ENCODE data around the gene SMYD3. TPM values are rescaled to one million over a fixed set of nuclear protein-coding genes. Genes with fewer than 3 reads are reported as not detected.

Gene SMYD3
- total RNA-seq, 3 donors from 2014 or later (not counting 1 experiment from before 2014, with no cell fraction given), result 43.6 to 48.0 (median 46.1) TPM

DNA sequence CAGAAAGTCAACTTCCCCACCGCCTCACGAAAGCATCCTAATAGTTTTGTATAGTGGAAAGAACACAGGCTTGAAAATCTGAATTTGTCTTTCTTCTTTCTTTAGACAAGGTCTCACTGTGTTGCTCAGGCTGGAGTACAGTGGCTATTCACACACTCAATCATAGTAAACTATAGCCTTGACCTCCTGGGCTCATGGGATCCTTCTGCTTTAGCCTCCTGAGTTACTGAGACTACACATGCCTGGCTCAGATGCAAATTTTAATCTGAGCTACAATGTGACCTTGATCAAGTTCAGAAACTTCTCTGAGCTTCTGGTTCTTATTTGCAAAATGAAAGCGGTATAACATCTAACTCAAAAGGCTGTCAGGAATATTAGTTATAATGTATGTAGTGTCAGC is 362.1 kb downstream of the SMYD3 start:
- H3K27me3 Mint-ChIP-seq (ENCODE audit: low read depth in 2 of 2), result no peaks in the 10 kb centered on the region
- no peak for DNase-seq
- no peak for ATAC-seq
- H3K9me3 Mint-ChIP-seq, result no peaks in the 10 kb centered on the region
- H3K4me3 Mint-ChIP-seq, result no peak overlapping the region
- Histone ChIP-seq H3K36me3 (ENCODE audit: control insufficient read depth, insufficient read depth, low read length) (no peaks in the 10 kb centered on the region), H3K27ac (ENCODE audit: low read length) (no peak overlapping the region), H3K4me1 (ENCODE audit: control insufficient read depth, insufficient read depth, low read length) (no peaks in the 10 kb centered on the region), H3K4me3 (ENCODE audit: low read length) (no peak overlapping the region), H3K9me3 (ENCODE audit: control insufficient read depth, insufficient read depth, low read length) (no peaks in the 10 kb centered on the region), H3K27me3 (ENCODE audit: control insufficient read depth, insufficient read depth, low read length) (no peaks in the 10 kb centered on the region)
- WGBS (ENCODE audit: insufficient coverage), result 93% methylated on average over 3 of the region's 3 CpGs
- H3K36me3 Mint-ChIP-seq, result no peaks in the 10 kb centered on the region
- intact Hi-C loops (cut with micrococcal nuclease), result no loop called here
- H3K27ac Mint-ChIP-seq, result no peak overlapping the region
- no peaks in the 10 kb centered on the region for H3K4me1 Mint-ChIP-seq
- TF ChIP-seq CTCF (IDR thresholded peaks at IDR 0.05), result no peak

DNA sequence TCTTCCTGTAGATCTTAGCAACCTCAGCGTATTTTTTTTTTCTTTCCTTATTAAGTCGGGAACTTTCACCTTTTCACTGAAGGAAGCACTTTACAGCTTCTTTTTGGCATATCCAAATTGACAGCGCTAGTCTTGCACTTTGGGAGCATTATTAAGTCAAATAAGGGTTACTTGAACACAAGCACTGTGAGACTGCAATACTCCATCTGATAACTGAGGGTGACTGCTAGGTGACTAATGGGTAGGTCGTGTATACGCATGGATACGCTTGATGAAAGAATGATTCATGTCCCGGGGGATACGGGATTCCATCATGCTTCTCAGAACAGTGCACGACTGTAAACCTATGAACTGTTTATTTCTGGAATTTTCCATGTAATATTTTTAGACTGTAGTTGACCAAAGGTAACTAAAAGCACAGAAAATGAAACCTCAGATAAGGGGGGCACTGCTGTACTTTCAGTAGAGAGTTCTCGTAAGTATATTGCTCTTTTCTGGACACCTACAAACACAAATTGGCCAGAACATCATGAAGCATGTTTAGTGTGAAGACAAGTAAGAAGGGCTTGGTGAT is 364.7 kb downstream of the SMYD3 start:
- 94% methylated on average over 10 of the region's 10 CpGs for WGBS (ENCODE audit: insufficient coverage)
- TF ChIP-seq CTCF (IDR thresholded peaks at IDR 0.05), result no peak
- Mint-ChIP-seq H3K36me3 (no peaks in the 10 kb centered on the region), H3K27ac (no peak overlapping the region), H3K9me3 (no peaks in the 10 kb centered on the region), H3K4me1 (no peaks in the 10 kb centered on the region), H3K27me3 (ENCODE audit: low read depth in 2 of 2) (no peaks in the 10 kb centered on the region), H3K4me3 (no peak overlapping the region)
- H3K4me3 ChIP-seq (ENCODE audit: low read length), result no peak overlapping the region
- H3K27ac ChIP-seq (ENCODE audit: low read length), result no peak overlapping the region
- no peaks in the 10 kb centered on the region for H3K36me3 ChIP-seq (ENCODE audit: control insufficient read depth, insufficient read depth, low read length)
- no peaks in the 10 kb centered on the region for H3K4me1 ChIP-seq (ENCODE audit: control insufficient read depth, insufficient read depth, low read length)
- intact Hi-C loops (cut with micrococcal nuclease), result no loop called here
- H3K9me3 ChIP-seq (ENCODE audit: control insufficient read depth, insufficient read depth, low read length), result no peaks in the 10 kb centered on the region
- no peak for DNase-seq
- no peaks in the 10 kb centered on the region for H3K27me3 ChIP-seq (ENCODE audit: control insufficient read depth, insufficient read depth, low read length)
- no peak for ATAC-seq

- H3K9me3 ChIP-seq (ENCODE audit: control insufficient read depth, insufficient read depth, low read length), result no peaks in the 10 kb centered on the region
- H3K27me3 ChIP-seq (ENCODE audit: control insufficient read depth, insufficient read depth, low read length), result no peaks in the 10 kb centered on the region
- Mint-ChIP-seq H3K4me3 (no peak overlapping the region), H3K27ac (no peak overlapping the region), H3K9me3 (no peaks in the 10 kb centered on the region), H3K27me3 (ENCODE audit: low read depth in 2 of 2) (no peaks in the 10 kb centered on the region), H3K4me1 (no peaks in the 10 kb centered on the region), H3K36me3 (no peaks in the 10 kb centered on the region)
- DNase-seq, result no peak
- no peak overlapping the region for H3K27ac ChIP-seq (ENCODE audit: low read length)
- no peak for ATAC-seq
- H3K4me1 ChIP-seq (ENCODE audit: control insufficient read depth, insufficient read depth, low read length), result no peaks in the 10 kb centered on the region
- TF ChIP-seq CTCF (IDR thresholded peaks at IDR 0.05), result no peak
- no peaks in the 10 kb centered on the region for H3K36me3 ChIP-seq (ENCODE audit: control insufficient read depth, insufficient read depth, low read length)
- H3K4me3 ChIP-seq (ENCODE audit: low read length), result no peak overlapping the region
- WGBS (ENCODE audit: insufficient coverage), result 92% methylated on average over 4 of the region's 4 CpGs
- intact Hi-C loops (cut with micrococcal nuclease), result no loop called here
Observed at GRCh38 chr1:246141306-246141705, 365.8 kb downstream of the SMYD3 start.

- no peaks in the 10 kb centered on the region for H3K27me3 ChIP-seq (ENCODE audit: control insufficient read depth, insufficient read depth, low read length)
- DNase-seq, result no peak
- H3K36me3 Mint-ChIP-seq, result no peaks in the 10 kb centered on the region
- no peak overlapping the region for H3K27ac ChIP-seq (ENCODE audit: low read length)
- no peaks in the 10 kb centered on the region for H3K9me3 Mint-ChIP-seq
- intact Hi-C loops (cut with micrococcal nuclease), result no loop called here
- H3K4me1 ChIP-seq (ENCODE audit: control insufficient read depth, insufficient read depth, low read length), result no peaks in the 10 kb centered on the region
- H3K27me3 Mint-ChIP-seq (ENCODE audit: low read depth in 2 of 2), result no peaks in the 10 kb centered on the region
- no peak for TF ChIP-seq CTCF (IDR thresholded peaks at IDR 0.05)
- H3K4me3 ChIP-seq (ENCODE audit: low read length), result no peak overlapping the region
- H3K27ac Mint-ChIP-seq, result no peak overlapping the region
- no peak for ATAC-seq
- H3K4me1 Mint-ChIP-seq, result no peaks in the 10 kb centered on the region
- no peak overlapping the region for H3K4me3 Mint-ChIP-seq
- WGBS (ENCODE audit: insufficient coverage), result 93% methylated on average over 1 of the region's 2 CpGs
- no peaks in the 10 kb centered on the region for H3K36me3 ChIP-seq (ENCODE audit: control insufficient read depth, insufficient read depth, low read length)
- H3K9me3 ChIP-seq (ENCODE audit: control insufficient read depth, insufficient read depth, low read length), result no peaks in the 10 kb centered on the region
Observed at GRCh38 chr1:246139745-246140182, 367.3 kb downstream of the SMYD3 start.

All from natural killer cell (primary cell).